Stromal cell of bone marrow (primary cell): ENCODE data around the gene LCLAT1.

Source experiments
- DNase-seq: peaks from one replicate; pipeline ENCODE4 v3.0.0-alpha.2; 2012; ENCODE audit warnings: low read depth

The LCLAT1 gene

GRCh38 chr2:30516166-30516565 is 69.1 kb downstream of the LCLAT1 start:
- DNase-seq, result no peak

GRCh38 chr2:30519796-30520195 is 72.8 kb downstream of the LCLAT1 start:
- DNase-seq, result no peak

- DNase-seq, result no peak
Measured at GRCh38 chr2:30522421-30522820, 75.4 kb downstream of the LCLAT1 start.

GRCh38 chr2:30527411-30527810 is 80.4 kb downstream of the LCLAT1 start:
- peak; percentile 45 for DNase-seq

- DNase-seq, result no peak
Measured at GRCh38 chr2:30527859-30528258, 80.8 kb downstream of the LCLAT1 start.

- no peak for DNase-seq
Measured at GRCh38 chr2:30530346-30530745, 83.3 kb downstream of the LCLAT1 start.

GRCh38 chr2:30541680-30542079 is 94.6 kb downstream of the LCLAT1 start:
- DNase-seq, result no peak

- DNase-seq, result no peak
Measured at GRCh38 chr2:30545875-30546274, 98.8 kb downstream of the LCLAT1 start.

GRCh38 chr2:30548386-30548785 is 101.3 kb downstream of the LCLAT1 start:
- no peak for DNase-seq

GRCh38 chr2:30549096-30549495 is 102.0 kb downstream of the LCLAT1 start:
- DNase-seq, result no peak

- DNase-seq, result no peak
Measured at GRCh38 chr2:30559544-30560275, 112.7 kb downstream of the LCLAT1 start.

GRCh38 chr2:30561349-30561748 is 114.3 kb downstream of the LCLAT1 start:
- DNase-seq, result no peak

GRCh38 chr2:30565851-30566358 is 118.9 kb downstream of the LCLAT1 start:
- peak; percentile 68 for DNase-seq

GRCh38 chr2:30566631-30567030 is 119.6 kb downstream of the LCLAT1 start:
- DNase-seq, result peak; percentile 69

GRCh38 chr2:30567317-30567716 is 120.3 kb downstream of the LCLAT1 start:
- DNase-seq, result no peak

- DNase-seq, result no peak
Measured at GRCh38 chr2:30569946-30570345, 122.9 kb downstream of the LCLAT1 start.

- no peak for DNase-seq
Measured at GRCh38 chr2:30577151-30577550, 130.1 kb downstream of the LCLAT1 start.

- no peak for DNase-seq
Measured at GRCh38 chr2:30580391-30580790, 133.3 kb downstream of the LCLAT1 start.

GRCh38 chr2:30582521-30582920 is 135.5 kb downstream of the LCLAT1 start:
- DNase-seq, result no peak

GRCh38 chr2:30583204-30583749 is 136.2 kb downstream of the LCLAT1 start:
- no peak for DNase-seq

GRCh38 chr2:30584116-30584515 is 137.1 kb downstream of the LCLAT1 start:
- DNase-seq, result no peak

- DNase-seq, result no peak
Measured at GRCh38 chr2:30588994-30589393, 141.9 kb downstream of the LCLAT1 start.

- DNase-seq, result no peak
Measured at GRCh38 chr2:30590407-30590806, 143.4 kb downstream of the LCLAT1 start.

GRCh38 chr2:30591186-30591585 is 144.1 kb downstream of the LCLAT1 start:
- DNase-seq, result no peak
